Thyroid gland (tissue), 4 donors: ENCODE data around the gene FBP2. TPM values are rescaled to one million over a fixed set of nuclear protein-coding genes. Genes with fewer than 3 reads are reported as not detected.

Experiments used
- DNase-seq, 2 donors: peaks; one replicate each; pipeline ENCODE4 v3.0.0-alpha.2; 2019
- H3K27ac ChIP-seq, 3 donors: fragments of 200-600 bp; sonication (generic); 1 replicate in 2 of 3; 2 replicates in 1 of 3; pipeline ENCODE4 v1.5.1; 2016 to 2019; ENCODE audit warnings: mild to moderate bottlenecking in 1 of 3, moderate library complexity in 1 of 3
- H3K27me3 ChIP-seq: fragments of 200-600 bp; sonication (generic); one replicate; pipeline ENCODE4 v1.5.1; 2019
- H3K36me3 ChIP-seq, 2 donors: fragments of 200-600 bp; sonication (generic); one replicate each; pipeline ENCODE4 v1.5.1; 2016 to 2019
- H3K4me1 ChIP-seq, 2 donors: fragments of 200-600 bp; sonication (generic); one replicate each; pipeline ENCODE4 v1.5.1; 2017 to 2019
- H3K4me3 ChIP-seq, 3 donors: fragments of 200-600 bp; sonication (generic); replicated peaks in 1 of 3; 1 replicate in 2 of 3; 2 replicates in 1 of 3; pipeline ENCODE4 v1.5.1; 2016; ENCODE audit warnings: mild to moderate bottlenecking in 1 of 3
- H3K9me3 ChIP-seq: fragments of 200-600 bp; sonication (generic); one replicate; pipeline ENCODE4 v1.5.1; 2017
- POLR2A ChIP-seq, 2 donors: fragments of 450-650 bp; IDR thresholded peaks; one replicate each; pipeline ENCODE4 v1.6.1; 2017; ENCODE audit warnings: antibody characterized with exemption in 2 of 2, mild to moderate bottlenecking in 2 of 2, moderate library complexity in 1 of 2
- WGBS, 2 donors: methylation state at CpG; one replicate each; pipeline ENCODE4 v1.1.5; 2017; 5-methylcytosine and 5-hydroxymethylcytosine counted together
- intact Hi-C: fragments of 100-400 bp; cut with DNase I; formaldehyde crosslinking; loops from one replicate; pipeline ENCODE4 v1.15.1; 2023
- total RNA-seq, 4 donors: library from RNA; depleted of rRNA; stranded (reverse); fragments of >200 nt; gene quantifications; one replicate each; pipeline ENCODE4 v1.2.3, GENCODE V29; 2016
- TF ChIP-seq, protein P1 (sequence below), 6 experiments: fragments of 200-600 bp in 3 of 6; fragments of 450-650 bp in 3 of 6; sonication (generic) in 3 of 6; IDR thresholded peaks; one replicate each; pipeline ENCODE4 v1.5.1; 2016 to 2019; ENCODE audit warnings: antibody characterized with exemption in 6 of 6, mild to moderate bottlenecking in 2 of 6, inconsistent platforms in 1 of 6, moderate library complexity in 1 of 6

Gene FBP2
- total RNA-seq, 4 donors from 2014 or later = not detected

DNA sequence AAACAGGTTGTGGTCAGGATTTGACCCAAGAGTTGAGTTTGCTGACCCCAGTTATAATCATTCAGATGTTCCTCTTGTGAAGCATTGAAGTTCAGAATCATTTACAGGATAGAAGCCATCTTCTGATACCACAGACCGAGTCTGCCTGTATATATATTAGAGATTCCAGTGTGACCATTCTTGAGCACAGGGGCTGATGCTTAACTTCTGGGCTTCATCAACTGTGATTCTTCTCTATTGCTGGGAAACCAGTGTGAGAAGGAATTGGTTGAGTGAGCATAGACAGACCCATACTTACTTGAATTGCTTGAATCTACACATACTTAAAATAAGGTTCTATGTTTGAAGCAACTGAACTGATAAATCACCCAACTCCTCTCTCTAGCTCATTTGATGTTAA, 66.7 kb downstream of the FBP2 start:
- WGBS, 2 donors = 69 to 71% methylated on average over 1 of the region's 1 CpG
- H3K27me3 ChIP-seq = no peaks in the 10 kb centered on the region
- no peak for DNase-seq
- H3K4me1 ChIP-seq = no peaks in the 10 kb centered on the region
- TF ChIP-seq, protein P1, sequence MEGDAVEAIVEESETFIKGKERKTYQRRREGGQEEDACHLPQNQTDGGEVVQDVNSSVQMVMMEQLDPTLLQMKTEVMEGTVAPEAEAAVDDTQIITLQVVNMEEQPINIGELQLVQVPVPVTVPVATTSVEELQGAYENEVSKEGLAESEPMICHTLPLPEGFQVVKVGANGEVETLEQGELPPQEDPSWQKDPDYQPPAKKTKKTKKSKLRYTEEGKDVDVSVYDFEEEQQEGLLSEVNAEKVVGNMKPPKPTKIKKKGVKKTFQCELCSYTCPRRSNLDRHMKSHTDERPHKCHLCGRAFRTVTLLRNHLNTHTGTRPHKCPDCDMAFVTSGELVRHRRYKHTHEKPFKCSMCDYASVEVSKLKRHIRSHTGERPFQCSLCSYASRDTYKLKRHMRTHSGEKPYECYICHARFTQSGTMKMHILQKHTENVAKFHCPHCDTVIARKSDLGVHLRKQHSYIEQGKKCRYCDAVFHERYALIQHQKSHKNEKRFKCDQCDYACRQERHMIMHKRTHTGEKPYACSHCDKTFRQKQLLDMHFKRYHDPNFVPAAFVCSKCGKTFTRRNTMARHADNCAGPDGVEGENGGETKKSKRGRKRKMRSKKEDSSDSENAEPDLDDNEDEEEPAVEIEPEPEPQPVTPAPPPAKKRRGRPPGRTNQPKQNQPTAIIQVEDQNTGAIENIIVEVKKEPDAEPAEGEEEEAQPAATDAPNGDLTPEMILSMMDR (IDR thresholded peaks at IDR 0.05) = no peak
- TF ChIP-seq POLR2A (IDR thresholded peaks at IDR 0.05) = no peak
- H3K36me3 ChIP-seq = no peaks in the 10 kb centered on the region
- H3K27ac ChIP-seq = no peak overlapping the region
- no peak overlapping the region for H3K4me3 ChIP-seq
- intact Hi-C loops = no loop called here
- H3K9me3 ChIP-seq = no peaks in the 10 kb centered on the region

DNA sequence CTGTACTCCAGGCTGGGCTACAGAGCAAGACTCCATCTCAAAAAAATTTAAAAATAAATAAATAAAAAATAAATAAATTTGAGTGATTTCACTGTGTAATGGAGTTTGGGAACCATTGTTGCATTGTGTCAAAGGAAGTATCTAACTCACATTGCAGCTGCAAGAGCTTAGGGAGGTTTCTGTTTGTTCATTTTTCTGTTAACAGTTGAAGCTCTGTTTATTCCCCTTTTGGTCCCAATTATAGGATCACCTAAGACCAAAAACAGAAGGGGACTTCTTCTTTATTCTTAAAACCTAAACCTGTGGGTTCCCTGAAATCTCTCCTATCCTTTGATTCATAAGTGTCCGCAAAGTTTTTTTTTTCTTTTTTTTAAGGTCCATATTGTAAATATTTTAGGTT, 67.4 kb downstream of the FBP2 start:
- no peak for DNase-seq
- no peaks in the 10 kb centered on the region for H3K27me3 ChIP-seq
- WGBS, 2 donors = 98% methylated on average over 1 of the region's 1 CpG
- no peak for TF ChIP-seq POLR2A (IDR thresholded peaks at IDR 0.05)
- TF ChIP-seq, protein P1 (IDR thresholded peaks at IDR 0.05) = no peak
- no peak overlapping the region for H3K4me3 ChIP-seq
- H3K4me1 ChIP-seq = no peaks in the 10 kb centered on the region
- intact Hi-C loops = no loop called here
- no peaks in the 10 kb centered on the region for H3K36me3 ChIP-seq
- no peak overlapping the region for H3K27ac ChIP-seq
- no peaks in the 10 kb centered on the region for H3K9me3 ChIP-seq

DNA sequence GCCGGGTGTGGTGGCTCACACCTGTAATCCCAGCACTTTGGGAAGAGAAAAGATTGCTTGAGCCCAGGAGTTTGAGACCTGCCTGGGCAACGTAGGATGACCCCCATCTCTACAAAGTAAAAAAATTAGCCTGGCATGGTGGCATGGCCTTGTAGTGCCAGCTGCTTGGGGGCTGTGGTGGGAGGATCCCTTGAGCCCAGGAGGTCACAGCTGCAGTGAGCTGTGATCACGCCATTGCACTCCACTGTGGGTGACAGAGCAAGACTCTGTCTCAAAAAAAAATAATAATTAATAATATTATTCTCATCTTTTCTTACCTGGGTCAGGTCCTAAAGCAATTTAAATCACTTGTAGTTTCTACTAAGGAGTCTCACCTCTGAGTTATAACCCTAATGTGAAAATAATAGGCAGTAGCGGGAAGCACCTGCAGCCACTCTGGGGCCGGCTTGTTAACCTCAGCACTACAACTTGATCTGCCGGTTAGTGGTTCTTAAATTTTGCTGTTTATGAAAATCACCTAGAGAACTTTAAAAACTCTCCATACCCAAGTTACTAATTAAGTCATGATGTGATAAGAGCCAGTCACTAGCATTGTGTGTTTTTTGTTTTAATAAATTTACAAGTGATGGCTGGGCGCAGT, 68.1 kb downstream of the FBP2 start:
- no peak for DNase-seq
- WGBS, 2 donors = 92% methylated on average over 7 of the region's 7 CpGs
- Histone ChIP-seq H3K36me3 (no peaks in the 10 kb centered on the region), H3K9me3 (no peaks in the 10 kb centered on the region), H3K27me3 (no peaks in the 10 kb centered on the region), H3K4me1 (no peaks in the 10 kb centered on the region), H3K27ac (no peak overlapping the region), H3K4me3 (no peak overlapping the region)
- intact Hi-C loops = no loop called here
- no peak for TF ChIP-seq POLR2A (IDR thresholded peaks at IDR 0.05)
- TF ChIP-seq, protein P1 (IDR thresholded peaks at IDR 0.05) = no peak

DNA sequence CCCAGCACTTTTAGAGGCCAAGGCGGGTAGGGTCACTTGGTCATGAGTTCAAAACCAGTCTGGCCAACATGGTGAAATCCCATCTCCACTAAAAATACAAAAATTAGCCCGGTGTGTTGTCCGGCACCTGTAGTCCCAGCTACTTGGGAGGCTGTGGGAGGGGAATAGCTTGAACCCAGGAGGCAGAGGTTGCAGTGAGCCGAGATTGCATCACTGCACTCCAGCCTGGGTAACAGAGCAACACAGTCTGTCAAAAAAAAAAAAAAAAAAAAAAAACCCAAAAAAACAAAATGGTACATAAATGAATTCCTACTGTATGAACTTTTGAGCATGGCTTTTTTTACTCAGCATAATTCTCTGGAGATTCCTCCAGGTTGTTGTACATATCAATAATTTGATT, 76.4 kb downstream of the FBP2 start:
- intact Hi-C loops = no loop called here
- WGBS, 2 donors = 95 to 96% methylated on average over 4 of the region's 4 CpGs

DNA sequence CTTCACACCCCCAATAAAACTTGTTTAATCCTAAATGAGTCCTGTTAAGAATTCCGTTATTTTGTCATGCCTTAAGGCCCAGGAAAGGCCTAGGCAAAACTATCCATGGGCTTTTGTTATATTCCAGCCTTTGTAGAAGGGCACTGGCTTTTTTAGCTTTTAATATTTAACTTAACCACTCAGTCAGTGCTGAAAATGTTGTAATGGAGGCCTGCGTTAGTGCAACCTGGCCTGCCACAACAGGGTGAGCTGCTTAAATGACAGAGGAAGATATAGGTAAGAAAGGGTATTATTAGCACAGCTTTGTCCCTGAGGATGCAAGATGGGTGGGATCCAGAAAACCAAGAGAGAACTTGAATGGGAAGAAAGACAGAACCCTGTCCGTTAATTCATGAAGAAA, 78.9 kb downstream of the FBP2 start:
- no peaks in the 10 kb centered on the region for H3K36me3 ChIP-seq
- intact Hi-C loops = no loop called here
- H3K27me3 ChIP-seq = no peaks in the 10 kb centered on the region
- DNase-seq = no peak
- TF ChIP-seq, protein P1 (IDR thresholded peaks at IDR 0.05) = no peak
- no peak for TF ChIP-seq POLR2A (IDR thresholded peaks at IDR 0.05)
- H3K4me3 ChIP-seq = no peak overlapping the region
- 85 to 93% methylated on average over 3 of the region's 3 CpGs for WGBS, 2 donors
- H3K27ac ChIP-seq = no peak overlapping the region
- H3K9me3 ChIP-seq = no peaks in the 10 kb centered on the region
- H3K4me1 ChIP-seq = no peaks in the 10 kb centered on the region

More for the DNA sequence above, 76.4 kb downstream of the FBP2 start:
- Histone ChIP-seq H3K4me1 (no peaks in the 10 kb centered on the region), H3K27me3 (no peaks in the 10 kb centered on the region), H3K4me3 (no peak overlapping the region), H3K9me3 (no peaks in the 10 kb centered on the region), H3K36me3 (no peaks in the 10 kb centered on the region), H3K27ac (no peak overlapping the region)
- DNase-seq = no peak
- TF ChIP-seq POLR2A (IDR thresholded peaks at IDR 0.05) = no peak

DNA sequence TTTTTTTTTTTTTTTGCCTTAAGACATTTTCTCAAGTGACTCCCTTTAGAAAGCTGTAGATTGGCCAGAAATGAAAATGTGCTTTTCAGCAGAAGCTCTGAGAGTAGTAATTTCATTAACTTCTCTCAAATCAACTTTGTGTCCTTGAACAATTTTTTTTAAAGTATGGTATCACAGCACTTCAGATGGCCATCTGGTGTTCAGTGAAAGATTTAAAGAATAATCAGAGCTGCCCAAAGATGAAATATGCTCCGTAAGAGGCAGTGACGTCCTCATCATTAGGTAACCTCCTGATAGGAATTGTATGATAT, 81.7 kb downstream of the FBP2 start:
- Histone ChIP-seq H3K4me1 (no peaks in the 10 kb centered on the region), H3K27me3 (no peaks in the 10 kb centered on the region), H3K36me3 (no peaks in the 10 kb centered on the region), H3K9me3 (no peaks in the 10 kb centered on the region), H3K27ac (no peak overlapping the region), H3K4me3 (no peak overlapping the region)
- DNase-seq = no peak
- intact Hi-C loops = no loop called here
- TF ChIP-seq, protein P1 (IDR thresholded peaks at IDR 0.05) = no peak
- no peak for TF ChIP-seq POLR2A (IDR thresholded peaks at IDR 0.05)
- WGBS, 2 donors = 91 to 92% methylated on average over 2 of the region's 2 CpGs
